NB4 (cell line): Measurements from ENCODE around the gene SIN3B.

Source experiments
- DNase-seq: peaks from one replicate; pipeline ENCODE4 v3.0.0; 2010; ENCODE audit warnings: low read depth
- H3K4me3 ChIP-seq: one replicate; pipeline ENCODE4 v1.5.1; 2011; ENCODE audit warnings: mild to moderate bottlenecking, low read depth, low read length, moderate library complexity
- MYC ChIP-seq: IDR thresholded peaks from 2 replicates; pipeline ENCODE4 v1.6.1; 2011; ENCODE audit warnings: low read depth, low read length
- POLR2A ChIP-seq: IDR thresholded peaks from 2 replicates; pipeline ENCODE4 v1.6.1; 2011; ENCODE audit warnings: mild to moderate bottlenecking; ENCODE audit not compliant: insufficient read length; ENCODE audit errors: extremely low read depth
- TF ChIP-seq, protein P1 (sequence below): IDR thresholded peaks from one replicate; pipeline ENCODE4 v1.5.1; 2012; ENCODE audit warnings: low read depth, low read length
- TF ChIP-seq, protein P2 (sequence below): IDR thresholded peaks from 2 replicates; pipeline ENCODE4 v1.6.1; 2011; ENCODE audit warnings: low read depth, low read length

The SIN3B gene

DNA sequence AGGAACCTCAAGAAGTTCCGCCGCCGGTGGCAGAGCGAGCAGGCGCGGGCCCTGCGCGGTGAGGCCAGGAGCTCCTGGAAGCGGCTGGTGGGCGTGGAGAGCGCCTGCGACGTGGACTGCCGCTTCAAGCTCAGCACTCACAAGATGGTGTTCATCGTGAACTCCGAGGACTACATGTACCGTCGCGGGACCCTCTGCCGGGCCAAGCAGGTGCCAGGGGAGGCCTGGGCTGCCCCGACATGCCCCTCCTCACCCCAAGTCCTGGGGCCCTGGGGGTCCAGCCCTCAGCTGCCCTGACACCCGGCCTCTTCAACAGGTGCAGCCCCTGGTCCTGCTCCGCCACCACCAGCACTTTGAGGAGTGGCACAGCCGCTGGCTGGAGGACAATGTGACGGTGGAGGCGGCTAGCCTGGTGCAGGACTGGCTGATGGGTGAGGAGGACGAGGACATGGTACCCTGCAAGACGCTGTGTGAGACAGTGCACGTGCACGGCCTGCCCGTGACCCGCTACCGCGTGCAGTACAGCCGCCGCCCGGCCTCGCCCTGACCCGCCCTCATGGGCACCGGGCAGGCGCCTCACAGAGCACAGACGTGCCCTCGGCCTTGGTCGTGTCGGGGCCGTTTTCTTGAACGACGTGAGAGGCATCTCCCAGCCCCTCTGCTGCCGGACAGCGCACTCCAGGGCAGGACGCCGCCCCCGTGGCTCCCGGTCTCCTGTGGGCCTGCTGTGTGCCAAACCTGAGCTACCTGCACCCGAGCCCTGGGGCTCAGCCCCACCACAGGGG lies 49.2 kb downstream of the SIN3B start:
- DNase-seq, result no peak
- TF ChIP-seq MYC (no peak), POLR2A (no peak)
- TF ChIP-seq, protein P1, sequence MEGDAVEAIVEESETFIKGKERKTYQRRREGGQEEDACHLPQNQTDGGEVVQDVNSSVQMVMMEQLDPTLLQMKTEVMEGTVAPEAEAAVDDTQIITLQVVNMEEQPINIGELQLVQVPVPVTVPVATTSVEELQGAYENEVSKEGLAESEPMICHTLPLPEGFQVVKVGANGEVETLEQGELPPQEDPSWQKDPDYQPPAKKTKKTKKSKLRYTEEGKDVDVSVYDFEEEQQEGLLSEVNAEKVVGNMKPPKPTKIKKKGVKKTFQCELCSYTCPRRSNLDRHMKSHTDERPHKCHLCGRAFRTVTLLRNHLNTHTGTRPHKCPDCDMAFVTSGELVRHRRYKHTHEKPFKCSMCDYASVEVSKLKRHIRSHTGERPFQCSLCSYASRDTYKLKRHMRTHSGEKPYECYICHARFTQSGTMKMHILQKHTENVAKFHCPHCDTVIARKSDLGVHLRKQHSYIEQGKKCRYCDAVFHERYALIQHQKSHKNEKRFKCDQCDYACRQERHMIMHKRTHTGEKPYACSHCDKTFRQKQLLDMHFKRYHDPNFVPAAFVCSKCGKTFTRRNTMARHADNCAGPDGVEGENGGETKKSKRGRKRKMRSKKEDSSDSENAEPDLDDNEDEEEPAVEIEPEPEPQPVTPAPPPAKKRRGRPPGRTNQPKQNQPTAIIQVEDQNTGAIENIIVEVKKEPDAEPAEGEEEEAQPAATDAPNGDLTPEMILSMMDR, result no peak
- TF ChIP-seq, protein P2, sequence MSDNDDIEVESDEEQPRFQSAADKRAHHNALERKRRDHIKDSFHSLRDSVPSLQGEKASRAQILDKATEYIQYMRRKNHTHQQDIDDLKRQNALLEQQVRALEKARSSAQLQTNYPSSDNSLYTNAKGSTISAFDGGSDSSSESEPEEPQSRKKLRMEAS, result no peak
- H3K4me3 ChIP-seq, result no peak overlapping the region

DNA sequence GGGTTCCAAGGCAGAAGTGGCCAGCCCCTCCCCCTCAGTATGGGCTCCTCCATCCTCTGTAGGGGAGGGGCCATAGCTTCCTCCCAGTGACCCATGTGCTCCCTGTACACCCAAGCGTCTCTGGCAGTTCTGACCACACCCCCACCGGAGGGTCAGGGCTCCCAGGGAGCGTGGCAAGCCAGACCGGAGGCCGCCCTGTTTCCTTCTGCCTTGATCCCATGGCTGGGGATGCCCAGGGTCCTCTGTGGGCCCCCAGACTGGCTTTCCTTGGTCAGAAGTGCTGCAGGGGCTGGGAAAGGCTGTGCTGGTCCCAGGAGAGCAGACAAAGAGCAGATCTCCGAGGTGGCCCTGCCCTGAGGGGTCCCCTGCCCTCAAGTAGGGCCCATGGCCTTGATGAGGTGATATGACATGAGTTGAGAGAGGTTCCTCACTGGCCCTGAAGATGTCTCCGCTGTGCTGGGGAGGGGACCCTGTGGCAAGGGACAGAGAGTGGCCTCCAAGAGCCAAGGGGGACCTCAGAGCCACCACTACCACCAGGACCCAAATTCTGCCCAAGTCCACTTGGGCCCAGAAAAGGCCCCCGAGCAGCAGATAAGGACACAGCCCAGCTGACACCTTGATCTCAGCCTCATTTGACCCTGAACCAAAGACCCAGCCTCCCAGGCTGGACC lies 51.8 kb downstream of the SIN3B start:
- no peak for DNase-seq
- no peak overlapping the region for H3K4me3 ChIP-seq
- TF ChIP-seq, protein P1, result no peak

DNA sequence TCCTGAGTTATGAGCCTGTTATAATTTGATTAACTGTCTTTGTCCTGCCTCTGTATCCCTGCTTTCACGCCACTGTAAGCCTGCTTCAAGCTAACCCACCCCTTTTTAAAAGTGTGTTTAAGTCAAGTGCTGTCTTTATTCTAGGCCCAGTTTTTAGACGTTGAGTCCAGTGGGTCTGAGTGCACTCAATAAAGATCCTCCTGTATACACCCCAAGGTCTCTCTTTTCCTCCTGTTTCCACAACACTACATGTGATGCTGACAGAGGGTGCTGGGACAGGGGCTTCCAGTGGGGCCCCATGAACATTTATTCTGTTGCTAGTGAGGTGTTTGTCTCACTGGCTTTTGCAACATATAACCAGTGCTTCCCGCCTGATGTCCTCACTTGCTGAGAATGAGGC lies 52.9 kb downstream of the SIN3B start:
- no peak for DNase-seq
- no peak overlapping the region for H3K4me3 ChIP-seq
- TF ChIP-seq MYC (no peak), POLR2A (no peak)
- TF ChIP-seq, protein P1, result no peak
- TF ChIP-seq, protein P2, result no peak

DNA sequence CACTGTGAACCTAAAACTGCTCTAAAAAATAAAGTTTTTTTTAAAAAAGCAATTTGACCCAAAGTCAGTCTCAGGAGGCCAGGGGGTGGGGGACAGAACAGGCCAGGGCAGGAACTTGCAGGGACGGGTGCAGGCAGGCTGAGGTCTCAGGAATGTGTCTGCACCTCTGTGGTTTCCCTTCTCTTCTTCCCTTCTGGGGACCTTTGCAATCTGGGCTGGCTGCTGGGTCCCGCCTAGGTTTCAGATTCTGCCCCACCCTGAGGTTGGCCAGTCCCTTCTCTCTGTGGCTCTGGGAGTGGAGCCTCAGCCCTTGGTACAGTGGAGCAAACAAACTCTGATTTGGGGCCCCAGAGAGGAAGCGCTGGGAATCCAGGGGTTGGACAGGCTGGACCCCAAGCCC lies 54.3 kb downstream of the SIN3B start:
- no peak for TF ChIP-seq MYC
- TF ChIP-seq, protein P1, result no peak
- no peak for DNase-seq
- H3K4me3 ChIP-seq, result no peak overlapping the region

DNA sequence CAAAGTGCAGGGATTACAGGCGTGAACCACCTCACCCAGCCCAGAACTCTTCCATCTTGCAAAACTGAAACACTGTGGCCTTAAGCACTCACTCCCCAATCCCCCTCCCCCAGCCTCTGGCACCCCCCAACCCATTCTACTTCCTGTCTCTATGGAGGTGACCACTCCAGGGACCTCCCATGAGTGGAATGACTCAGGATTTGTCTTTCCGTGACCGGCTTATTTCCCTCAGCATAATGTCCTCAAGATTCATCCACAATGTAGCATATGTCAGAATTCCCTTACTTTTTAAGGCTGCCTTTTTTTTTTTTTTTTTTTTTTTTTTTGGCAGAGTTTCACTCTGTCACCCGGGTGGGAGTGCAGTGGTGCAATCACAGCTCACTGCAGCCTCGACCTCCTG lies 56.0 kb downstream of the SIN3B start:
- H3K4me3 ChIP-seq, result no peak overlapping the region
- no peak for TF ChIP-seq POLR2A
- TF ChIP-seq, protein P2, result no peak
- TF ChIP-seq, protein P1, result no peak
- no peak for TF ChIP-seq MYC
- no peak for DNase-seq
